Hepatocyte (in vitro differentiated cells): ENCODE data around the gene ARHGEF26.

Experiments used
- CTCF ChIP-seq: fragments of 200-600 bp; sonication (generic); IDR thresholded peaks from 2 replicates; pipeline ENCODE4 v1.5.1; 2016; ENCODE audit warnings: antibody characterized with exemption, mild to moderate bottlenecking; ENCODE audit not compliant: poor library complexity
- EZH2 ChIP-seq: fragments of 200-600 bp; sonication (generic); IDR thresholded peaks from 2 replicates; pipeline ENCODE4 v1.6.1; 2016; ENCODE audit warnings: antibody characterized with exemption, mild to moderate bottlenecking, borderline replicate concordance

DNA sequence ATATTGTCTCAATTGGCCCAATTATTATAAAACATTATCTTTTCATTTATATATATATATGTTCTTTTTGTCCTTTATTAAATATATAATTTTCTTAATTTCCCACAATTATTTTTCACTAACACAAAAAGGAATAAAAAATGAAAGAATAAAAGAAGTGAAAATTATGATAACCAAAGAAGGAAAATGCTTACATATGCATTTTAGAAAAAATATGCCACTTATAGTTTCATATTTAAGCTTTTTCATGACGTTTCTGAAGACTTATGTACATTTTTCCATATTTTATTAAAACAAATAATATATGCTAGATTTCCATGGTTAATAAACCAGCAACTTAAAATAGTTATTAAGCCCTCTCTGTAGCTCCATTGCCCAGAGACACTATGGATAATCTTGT lies 34.9 kb upstream of the ARHGEF26 start:
- TF ChIP-seq CTCF (no peak), EZH2 (no peak)
